Lower lobe of right lung (tissue), 2 donors: ENCODE measurements around the gene PHF11. TPM values are rescaled to one million over a fixed set of nuclear protein-coding genes. Genes with fewer than 3 reads are reported as not detected.

Experiments
- ATAC-seq, 2 donors: fragments of 200-7000 bp; cut with Tn5 transposase; one replicate each; pipeline ENCODE4 v1.9.1; 2020 to 2022; ENCODE audit warnings: mild to moderate bottlenecking in 2 of 2, moderate library complexity in 2 of 2
- DNase-seq: peaks from one replicate; pipeline ENCODE4 v3.0.0-alpha.2; 2020
- H3K27ac ChIP-seq: fragments of 200-600 bp; one replicate; pipeline ENCODE4 v1.8.0; 2022
- H3K27me3 ChIP-seq: fragments of 200-600 bp; one replicate; pipeline ENCODE4 v1.8.0; 2022; ENCODE audit warnings: low read depth
- H3K36me3 ChIP-seq: fragments of 200-600 bp; one replicate; pipeline ENCODE4 v1.8.0; 2022; ENCODE audit warnings: mild to moderate bottlenecking
- H3K4me1 ChIP-seq: fragments of 200-600 bp; one replicate; pipeline ENCODE4 v1.8.0; 2022
- H3K4me3 ChIP-seq: fragments of 200-600 bp; one replicate; pipeline ENCODE4 v1.8.0; 2022; ENCODE audit warnings: mild to moderate bottlenecking
- H3K9me3 ChIP-seq: fragments of 200-600 bp; one replicate; pipeline ENCODE4 v1.8.0; 2022
- intact Hi-C: fragments of 100-400 bp; cut with DNase I; formaldehyde crosslinking; loops from one replicate; pipeline ENCODE4 v1.11.0; 2022
- total RNA-seq: library from RNA; stranded (reverse); fragmentation: NEBNext Ultra II Directional; extraction: Animal tissue kit (Norgen Biotek cat#: 25700); gene quantifications from one replicate; pipeline ENCODE4 v1.2.1, GENCODE V29; 2021
- TF ChIP-seq, protein P1 (sequence below): fragments of 200-600 bp; IDR thresholded peaks from one replicate; pipeline ENCODE4 v1.8.0; 2022; ENCODE audit warnings: antibody characterized with exemption, mild to moderate bottlenecking
- donor health status: DM: no; HTN: yes; CAD: no; lungs with severe emphysema.

The PHF11 gene
- total RNA-seq, 1 donor from 2014 or later: 59.8 TPM

GRCh38 chr13:49550942-49551644 lies 55.3 kb downstream of the PHF11 start:
- intact Hi-C loops: no loop called here

GRCh38 chr13:49553888-49554287 lies 58.1 kb downstream of the PHF11 start:
- intact Hi-C loops: no loop called here
- TF ChIP-seq, protein P1, sequence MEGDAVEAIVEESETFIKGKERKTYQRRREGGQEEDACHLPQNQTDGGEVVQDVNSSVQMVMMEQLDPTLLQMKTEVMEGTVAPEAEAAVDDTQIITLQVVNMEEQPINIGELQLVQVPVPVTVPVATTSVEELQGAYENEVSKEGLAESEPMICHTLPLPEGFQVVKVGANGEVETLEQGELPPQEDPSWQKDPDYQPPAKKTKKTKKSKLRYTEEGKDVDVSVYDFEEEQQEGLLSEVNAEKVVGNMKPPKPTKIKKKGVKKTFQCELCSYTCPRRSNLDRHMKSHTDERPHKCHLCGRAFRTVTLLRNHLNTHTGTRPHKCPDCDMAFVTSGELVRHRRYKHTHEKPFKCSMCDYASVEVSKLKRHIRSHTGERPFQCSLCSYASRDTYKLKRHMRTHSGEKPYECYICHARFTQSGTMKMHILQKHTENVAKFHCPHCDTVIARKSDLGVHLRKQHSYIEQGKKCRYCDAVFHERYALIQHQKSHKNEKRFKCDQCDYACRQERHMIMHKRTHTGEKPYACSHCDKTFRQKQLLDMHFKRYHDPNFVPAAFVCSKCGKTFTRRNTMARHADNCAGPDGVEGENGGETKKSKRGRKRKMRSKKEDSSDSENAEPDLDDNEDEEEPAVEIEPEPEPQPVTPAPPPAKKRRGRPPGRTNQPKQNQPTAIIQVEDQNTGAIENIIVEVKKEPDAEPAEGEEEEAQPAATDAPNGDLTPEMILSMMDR: no peak
- no peak overlapping the region for H3K27ac ChIP-seq

More at GRCh38 chr13:49550942-49551644, 55.3 kb downstream of the PHF11 start:
- H3K27me3 ChIP-seq: no peaks in the 10 kb centered on the region
- TF ChIP-seq, protein P1: no peak
- no peak overlapping the region for H3K4me3 ChIP-seq
- no peaks in the 10 kb centered on the region for H3K4me1 ChIP-seq
- peaks cover 78% of the 10 kb centered on the region for H3K36me3 ChIP-seq
- no peaks in the 10 kb centered on the region for H3K9me3 ChIP-seq
- DNase-seq (no peak), ATAC-seq (no peak)
- no peak overlapping the region for H3K27ac ChIP-seq

DNA sequence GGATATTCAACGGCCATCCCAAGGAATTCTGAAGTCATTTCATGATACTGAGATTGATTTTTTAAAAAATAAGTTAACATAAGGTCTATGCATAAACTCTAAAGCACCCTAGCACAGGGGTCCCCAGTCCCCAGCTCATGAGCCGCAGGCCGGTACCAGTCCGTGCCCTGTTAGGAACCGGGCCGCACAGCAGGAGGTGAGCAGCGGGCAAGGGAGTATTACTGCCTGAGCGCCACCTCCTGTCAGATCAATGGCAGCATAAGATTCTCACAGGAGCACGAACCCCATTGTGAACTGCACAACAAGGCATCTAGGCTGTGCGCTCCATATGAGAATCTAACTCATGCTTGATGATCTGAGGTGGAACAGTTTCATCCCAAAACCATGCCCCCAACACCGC lies 58.6 kb downstream of the PHF11 start:
- intact Hi-C loops: no loop called here
- no peak overlapping the region for H3K27ac ChIP-seq
- peaks cover 83% of the 10 kb centered on the region for H3K36me3 ChIP-seq
- H3K9me3 ChIP-seq: no peaks in the 10 kb centered on the region
- TF ChIP-seq, protein P1: no peak
- H3K27me3 ChIP-seq: no peaks in the 10 kb centered on the region
- DNase-seq (no peak), ATAC-seq (no peak)
- no peak overlapping the region for H3K4me3 ChIP-seq
- H3K4me1 ChIP-seq: no peaks in the 10 kb centered on the region

More at GRCh38 chr13:49553888-49554287, 58.1 kb downstream of the PHF11 start:
- no peak overlapping the region for H3K4me3 ChIP-seq
- DNase-seq (no peak), ATAC-seq (no peak)
- no peaks in the 10 kb centered on the region for H3K27me3 ChIP-seq
- H3K36me3 ChIP-seq: peaks cover 80% of the 10 kb centered on the region
- no peaks in the 10 kb centered on the region for H3K9me3 ChIP-seq
- H3K4me1 ChIP-seq: no peaks in the 10 kb centered on the region

DNA sequence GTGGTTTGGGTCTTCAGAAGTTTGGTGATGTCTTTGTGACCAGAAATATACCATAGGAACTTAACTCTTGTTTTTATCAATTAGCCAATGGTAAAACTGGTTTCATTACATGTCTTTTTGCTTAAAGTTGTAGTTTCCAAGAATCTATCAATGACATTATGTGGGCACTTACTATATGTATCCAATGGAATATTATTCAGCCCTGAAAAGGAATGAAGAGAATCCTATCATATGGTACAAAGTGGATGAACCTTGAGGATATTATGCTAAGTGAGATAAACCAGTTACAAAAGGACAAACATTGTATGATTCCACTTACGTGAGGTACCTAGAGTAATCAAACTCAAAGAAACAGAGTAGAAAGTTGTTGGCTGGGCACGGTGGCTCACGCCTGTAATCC lies 63.3 kb downstream of the PHF11 start:
- Histone ChIP-seq H3K36me3 (peaks cover 59% of the 10 kb centered on the region), H3K27me3 (no peaks in the 10 kb centered on the region), H3K4me1 (peaks cover 9% of the 10 kb centered on the region), H3K9me3 (no peaks in the 10 kb centered on the region), H3K27ac (no peak overlapping the region), H3K4me3 (no peak overlapping the region)
- ATAC-seq: no peak
- TF ChIP-seq, protein P1: no peak
- intact Hi-C loops: no loop called here
- DNase-seq: no peak

DNA sequence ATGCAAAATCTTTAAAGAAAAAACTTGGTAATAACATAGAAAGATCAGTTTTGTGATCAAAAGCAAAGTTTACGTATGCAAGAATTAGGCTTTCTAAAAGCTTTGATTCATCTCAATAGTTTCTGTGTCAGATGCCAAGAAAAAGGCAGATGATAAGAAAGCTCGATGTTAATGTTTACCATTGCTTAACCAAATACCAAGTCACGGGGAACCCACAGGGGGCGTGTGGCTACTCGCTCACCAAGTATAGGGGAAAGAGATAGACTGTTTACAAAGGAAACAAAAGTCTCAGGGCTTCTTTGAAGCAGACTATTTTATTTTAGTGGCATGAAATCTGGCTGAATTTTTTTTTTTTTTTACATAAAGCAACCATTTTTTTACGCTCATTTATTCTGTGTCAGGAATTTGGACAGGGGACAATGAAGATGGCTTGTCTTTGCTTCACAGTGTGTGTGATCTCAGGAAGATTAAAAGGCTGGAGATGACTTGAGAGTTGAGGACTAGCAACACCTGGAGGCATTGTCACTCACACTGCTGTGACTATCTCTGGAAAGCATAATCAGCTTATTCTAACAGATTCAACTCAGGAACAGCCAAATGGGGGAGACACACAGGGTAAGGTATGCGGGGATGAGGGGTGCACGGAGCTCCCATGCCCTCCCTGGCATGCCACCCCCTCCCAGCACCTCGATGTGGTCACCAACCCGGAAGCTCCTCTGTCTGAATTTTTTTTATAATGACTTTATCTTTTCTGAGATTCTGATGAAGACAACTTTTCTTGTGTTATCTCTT lies 64.7 kb downstream of the PHF11 start:
- H3K36me3 ChIP-seq: peaks cover 47% of the 10 kb centered on the region
- DNase-seq: no peak
- peak; percentile 17 to 75 for ATAC-seq

More for the DNA sequence above, 64.7 kb downstream of the PHF11 start:
- Histone ChIP-seq H3K9me3 (no peaks in the 10 kb centered on the region), H3K4me1 (peaks cover 9% of the 10 kb centered on the region), H3K27me3 (no peaks in the 10 kb centered on the region), H3K27ac (no peak overlapping the region), H3K4me3 (no peak overlapping the region)
- TF ChIP-seq, protein P1: peak; percentile 28
- intact Hi-C loops: no loop called here
